Stomach smooth muscle (tissue), 2 donors: ENCODE measurements around the gene A4GNT.
"Not testable (repeated sequence)": the region's sequence is repeated elsewhere in the genome, so short reads cannot be mapped to it uniquely, and the experiment has no call there.

Experiments used
- H3K27ac ChIP-seq: one replicate; pipeline ENCODE4 v1.7.0; 2013; ENCODE audit warnings: mild to moderate bottlenecking, low read length, inconsistent platforms
- H3K27me3 ChIP-seq, 2 donors: one replicate each; pipeline ENCODE4 v1.7.0; 2013; ENCODE audit warnings: low read length in 2 of 2; ENCODE audit not compliant: insufficient read depth in 2 of 2, control insufficient read depth in 1 of 2
- H3K36me3 ChIP-seq, 2 donors: one replicate each; pipeline ENCODE4 v1.7.0; 2013; ENCODE audit warnings: low read length in 2 of 2; ENCODE audit not compliant: control insufficient read depth in 2 of 2, insufficient read depth in 2 of 2
- H3K4me1 ChIP-seq: one replicate; pipeline ENCODE4 v1.7.0; 2013; ENCODE audit warnings: low read length; ENCODE audit not compliant: control insufficient read depth, insufficient read depth
- H3K4me3 ChIP-seq, 2 donors: one replicate each; pipeline ENCODE4 v1.7.0; 2013; ENCODE audit warnings: low read length in 2 of 2
- H3K9ac ChIP-seq, 2 donors: one replicate each; pipeline ENCODE4 v1.7.0; 2013; ENCODE audit warnings: low read length in 2 of 2, mild to moderate bottlenecking in 1 of 2
- H3K9me3 ChIP-seq, 2 donors: one replicate each; pipeline ENCODE4 v1.7.0; 2013; ENCODE audit warnings: low read length in 2 of 2; ENCODE audit not compliant: control insufficient read depth in 2 of 2
- donor health status: healthy.
- donor health status: Pancreatic carcinoma.

The A4GNT gene

GRCh38 chr3:138119423-138119766, 12.8 kb downstream of the A4GNT start:
- H3K4me1 ChIP-seq, result peaks cover 12% of the 10 kb centered on the region
- H3K36me3 ChIP-seq, result no peaks in the 10 kb centered on the region
- H3K27me3 ChIP-seq, result no peaks in the 10 kb centered on the region
- H3K9ac ChIP-seq, result no peak overlapping the region
- H3K27ac ChIP-seq, result no peak overlapping the region
- no peak overlapping the region for H3K4me3 ChIP-seq
- H3K9me3 ChIP-seq, result no peaks in the 10 kb centered on the region

GRCh38 chr3:138118612-138119422, 13.4 kb downstream of the A4GNT start:
- H3K9ac ChIP-seq, result no peak overlapping the region
- H3K4me3 ChIP-seq, result no peak overlapping the region
- no peak overlapping the region for H3K27ac ChIP-seq

GRCh38 chr3:138114988-138115971, 16.9 kb downstream of the A4GNT start, which contains the start of gene DZIP1L:
DZIP1L (minus strand) TSS chr3:138115608; CDS start chr3:138103971, 11,637 bp downstream.
- H3K4me1 ChIP-seq, result peaks cover 16% of the 10 kb centered on the region
- no peaks in the 10 kb centered on the region for H3K9me3 ChIP-seq
- peaks cover 5% of the 10 kb centered on the region in 2 donors for H3K36me3 ChIP-seq
- H3K4me3 ChIP-seq, result peak within 1 kb of the TSS; percentile 78 to 88
- H3K27me3 ChIP-seq, result no peaks in the 10 kb centered on the region
- peak within 1 kb of the TSS; percentile 49 for H3K27ac ChIP-seq
- H3K9ac ChIP-seq, result peak within 1 kb of the TSS; percentile 62 to 91

More at GRCh38 chr3:138118612-138119422, 13.4 kb downstream of the A4GNT start:
- Histone ChIP-seq H3K36me3 (no peaks in the 10 kb centered on the region), H3K27me3 (no peaks in the 10 kb centered on the region), H3K4me1 (peaks cover 16% of the 10 kb centered on the region), H3K9me3 (no peaks in the 10 kb centered on the region)

GRCh38 chr3:138114431-138114918, 17.7 kb downstream of the A4GNT start:
- Histone ChIP-seq H3K27me3 (no peaks in the 10 kb centered on the region), H3K4me1 (peaks cover 16% of the 10 kb centered on the region)

GRCh38 chr3:138113326-138113725, 18.9 kb downstream of the A4GNT start:
- no peak overlapping the region for H3K27ac ChIP-seq
- no peak overlapping the region for H3K9ac ChIP-seq

More at GRCh38 chr3:138114431-138114918, 17.7 kb downstream of the A4GNT start:
- Histone ChIP-seq H3K9ac (peak overlapping the region; percentile 62 to 91), H3K36me3 (peaks cover 5% of the 10 kb centered on the region in 2 donors), H3K9me3 (no peaks in the 10 kb centered on the region), H3K27ac (peak overlapping the region; percentile 49), H3K4me3 (peak overlapping the region; percentile 78 to 88)

GRCh38 chr3:138112362-138112761, 19.8 kb downstream of the A4GNT start:
- Histone ChIP-seq H3K4me1 (peaks cover 11% of the 10 kb centered on the region), H3K36me3 (peaks cover 5% of the 10 kb centered on the region in 2 donors), H3K27ac (no peak overlapping the region), H3K27me3 (no peaks in the 10 kb centered on the region), H3K4me3 (no peak overlapping the region), H3K9me3 (no peaks in the 10 kb centered on the region), H3K9ac (no peak overlapping the region)

More at GRCh38 chr3:138113326-138113725, 18.9 kb downstream of the A4GNT start:
- Histone ChIP-seq H3K36me3 (peaks cover 5% of the 10 kb centered on the region in 2 donors), H3K4me1 (peaks cover 11% of the 10 kb centered on the region), H3K4me3 (no peak overlapping the region), H3K27me3 (no peaks in the 10 kb centered on the region), H3K9me3 (no peaks in the 10 kb centered on the region)

GRCh38 chr3:138105598-138105997, 26.6 kb downstream of the A4GNT start:
- no peaks in the 10 kb centered on the region for H3K27me3 ChIP-seq
- no peak overlapping the region for H3K4me3 ChIP-seq
- H3K36me3 ChIP-seq, result peaks cover 6 to 14% of the 10 kb centered on the region in 2 donors
- no peaks in the 10 kb centered on the region for H3K4me1 ChIP-seq
- no peak overlapping the region for H3K27ac ChIP-seq
- H3K9ac ChIP-seq, result no peak overlapping the region
- no peaks in the 10 kb centered on the region for H3K9me3 ChIP-seq

GRCh38 chr3:138103466-138103865, 28.7 kb downstream of the A4GNT start:
- Histone ChIP-seq H3K27me3 (no peaks in the 10 kb centered on the region), H3K4me1 (no peaks in the 10 kb centered on the region), H3K9me3 (no peaks in the 10 kb centered on the region), H3K36me3 (peaks cover 6 to 22% of the 10 kb centered on the region in 2 donors), H3K4me3 (no peak overlapping the region), H3K9ac (no peak overlapping the region), H3K27ac (no peak overlapping the region)

GRCh38 chr3:138101351-138101940, 30.7 kb downstream of the A4GNT start:
- H3K27me3 ChIP-seq, H3K9me3 ChIP-seq, H3K9ac ChIP-seq, H3K4me3 ChIP-seq, H3K4me1 ChIP-seq, H3K27ac ChIP-seq: not testable (repeated sequence)
- H3K36me3 ChIP-seq, result peaks cover 6 to 27% of the 10 kb centered on the region in 2 donors

GRCh38 chr3:138099417-138099816, 32.8 kb downstream of the A4GNT start:
- Histone ChIP-seq H3K36me3 (peaks cover 8 to 32% of the 10 kb centered on the region in 2 donors), H3K9me3 (no peaks in the 10 kb centered on the region), H3K4me1 (no peaks in the 10 kb centered on the region), H3K27me3 (no peaks in the 10 kb centered on the region), H3K4me3 (no peak overlapping the region), H3K9ac (no peak overlapping the region), H3K27ac (no peak overlapping the region)
